T-helper 2 cell treated with Interferon-gamma antibody and Interleukin-4, amounts not matched to agents 5 μg/mL and 100 μg/mL, for 36 hours (primary cell): ENCODE measurements around the gene DCAF7.

Experiments
- DNase-seq: peaks from one replicate; pipeline ENCODE4 v3.0.0; 2021; ENCODE audit warnings: low spot score
- H3K27ac Mint-ChIP-seq: one replicate; pipeline ENCODE4 v1.8.0; 2021; ENCODE audit warnings: mild to moderate bottlenecking, mixed read lengths
- H3K27me3 Mint-ChIP-seq: one replicate; pipeline ENCODE4 v1.8.0; 2021; ENCODE audit warnings: low read depth, mixed read lengths
- H3K36me3 Mint-ChIP-seq: one replicate; pipeline ENCODE4 v1.8.0; 2021; ENCODE audit warnings: low read depth, mixed read lengths
- H3K4me1 Mint-ChIP-seq: one replicate; pipeline ENCODE4 v1.8.0; 2021; ENCODE audit warnings: low read depth, mixed read lengths
- H3K4me3 Mint-ChIP-seq: one replicate; pipeline ENCODE4 v1.8.0; 2022; ENCODE audit warnings: mild to moderate bottlenecking, moderate library complexity, mixed read lengths
- H3K9me3 Mint-ChIP-seq: one replicate; pipeline ENCODE4 v1.8.0; 2021; ENCODE audit warnings: mixed read lengths

The DCAF7 gene

DNA sequence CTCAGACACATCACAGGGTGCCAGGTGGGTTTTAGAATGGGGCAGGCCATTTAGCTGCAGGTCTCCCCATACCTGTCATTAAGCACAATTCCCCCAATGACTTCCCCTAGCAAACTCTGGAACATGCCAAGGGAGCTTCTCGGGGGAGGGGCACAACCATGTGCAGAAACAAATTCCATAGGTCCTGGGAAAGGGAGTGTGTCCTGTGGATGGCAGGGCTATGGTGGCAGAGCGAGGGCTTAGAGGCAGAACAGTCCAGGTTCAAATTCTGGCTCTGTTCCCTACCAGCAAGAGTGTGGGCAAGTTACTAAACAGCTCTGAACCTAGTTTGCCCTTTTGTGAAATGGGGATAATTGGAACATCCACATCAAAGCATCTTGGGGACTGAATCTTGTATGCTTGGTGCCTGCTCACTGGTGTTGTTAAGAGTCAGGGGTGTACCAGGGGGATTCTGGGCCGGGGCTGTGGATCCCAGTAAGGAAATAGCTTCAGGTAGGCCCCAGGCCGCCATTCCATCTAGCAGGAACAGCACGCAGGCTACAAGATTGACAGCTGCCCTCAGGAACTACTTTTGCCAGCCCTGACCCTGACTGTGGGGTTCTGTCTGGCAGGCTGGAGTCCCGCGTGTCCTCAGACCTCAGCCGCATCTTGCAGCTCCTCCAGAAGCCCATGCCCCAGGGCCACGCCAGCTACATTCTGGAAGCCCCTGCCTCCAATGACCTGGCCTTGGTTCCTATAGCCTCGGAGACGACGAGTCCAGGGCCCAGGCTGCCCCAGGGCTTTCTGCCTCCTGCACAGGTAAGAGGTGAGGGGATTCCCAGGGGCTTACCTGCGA lies 5.6 kb upstream of the DCAF7 start:
- Mint-ChIP-seq H3K27me3 (peaks cover 6% of the 10 kb centered on the region), H3K9me3 (no peaks in the 10 kb centered on the region), H3K36me3 (no peaks in the 10 kb centered on the region), H3K4me1 (peaks cover 2% of the 10 kb centered on the region), H3K27ac (no peak overlapping the region), H3K4me3 (no peak overlapping the region)
- DNase-seq: no peak

DNA sequence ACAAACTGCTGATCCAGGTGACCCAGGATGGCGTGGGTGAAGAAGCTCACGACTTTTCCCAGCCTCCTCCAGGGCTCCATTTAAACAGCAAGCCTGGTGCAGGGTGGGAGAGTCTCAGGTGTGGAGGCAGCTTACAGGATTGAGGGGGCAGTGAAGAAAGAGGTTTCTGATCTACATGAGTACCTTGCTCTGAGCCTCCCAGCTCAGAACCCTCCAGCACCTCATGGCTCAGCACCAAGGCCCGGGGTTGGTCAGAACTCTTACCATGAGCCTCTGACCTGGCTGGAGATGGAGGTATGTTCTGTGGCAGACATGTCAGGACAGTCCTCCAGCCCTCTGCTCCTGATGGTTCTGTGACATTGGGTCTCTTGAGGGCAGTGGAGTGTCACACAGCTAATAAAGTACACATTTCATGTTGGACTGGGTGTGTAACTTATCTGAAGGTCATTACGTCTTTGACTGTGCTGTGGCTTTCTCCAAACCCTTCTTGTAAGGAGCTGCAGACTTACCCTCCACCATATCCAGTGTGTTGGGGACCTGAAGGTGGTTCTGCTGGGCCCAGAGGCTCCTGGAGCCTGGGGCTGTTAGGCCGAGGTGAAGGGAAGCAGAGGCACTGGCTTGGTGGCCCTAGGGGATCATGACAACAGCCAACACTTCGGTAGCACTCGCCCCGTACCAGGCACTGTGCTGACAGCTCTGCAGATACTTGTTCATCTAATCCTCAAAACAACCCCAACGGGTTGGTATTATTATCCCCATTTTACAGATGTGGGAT lies 3.8 kb upstream of the DCAF7 start:
- H3K4me3 Mint-ChIP-seq: no peak overlapping the region
- H3K36me3 Mint-ChIP-seq: peaks cover 2% of the 10 kb centered on the region
- H3K27ac Mint-ChIP-seq: no peak overlapping the region
- no peaks in the 10 kb centered on the region for H3K27me3 Mint-ChIP-seq
- H3K9me3 Mint-ChIP-seq: no peaks in the 10 kb centered on the region
- peaks cover 7% of the 10 kb centered on the region for H3K4me1 Mint-ChIP-seq
- no peak for DNase-seq

DNA sequence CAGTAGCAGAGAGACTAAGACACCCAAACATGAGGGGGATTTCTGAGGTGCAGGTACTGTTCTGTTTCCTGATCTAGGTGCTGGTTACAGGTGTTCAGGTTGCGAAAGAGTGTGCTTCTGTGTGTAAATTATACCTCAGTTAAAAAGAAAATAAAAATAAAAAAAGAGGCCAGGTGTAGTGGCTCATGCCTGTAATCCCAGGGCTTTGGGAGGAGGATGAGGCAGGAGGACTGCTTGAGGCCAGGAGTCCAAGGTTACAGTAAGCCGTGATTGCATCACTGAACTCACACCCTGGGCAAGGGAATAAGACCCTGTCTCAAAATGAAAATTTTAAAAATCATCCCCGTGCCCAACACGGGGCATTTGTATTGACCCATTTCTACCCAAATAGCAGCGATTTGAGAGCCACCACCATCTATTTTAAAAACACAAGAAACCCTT lies 3.2 kb upstream of the DCAF7 start:
- Mint-ChIP-seq H3K9me3 (no peaks in the 10 kb centered on the region), H3K27ac (no peak overlapping the region)

DNA sequence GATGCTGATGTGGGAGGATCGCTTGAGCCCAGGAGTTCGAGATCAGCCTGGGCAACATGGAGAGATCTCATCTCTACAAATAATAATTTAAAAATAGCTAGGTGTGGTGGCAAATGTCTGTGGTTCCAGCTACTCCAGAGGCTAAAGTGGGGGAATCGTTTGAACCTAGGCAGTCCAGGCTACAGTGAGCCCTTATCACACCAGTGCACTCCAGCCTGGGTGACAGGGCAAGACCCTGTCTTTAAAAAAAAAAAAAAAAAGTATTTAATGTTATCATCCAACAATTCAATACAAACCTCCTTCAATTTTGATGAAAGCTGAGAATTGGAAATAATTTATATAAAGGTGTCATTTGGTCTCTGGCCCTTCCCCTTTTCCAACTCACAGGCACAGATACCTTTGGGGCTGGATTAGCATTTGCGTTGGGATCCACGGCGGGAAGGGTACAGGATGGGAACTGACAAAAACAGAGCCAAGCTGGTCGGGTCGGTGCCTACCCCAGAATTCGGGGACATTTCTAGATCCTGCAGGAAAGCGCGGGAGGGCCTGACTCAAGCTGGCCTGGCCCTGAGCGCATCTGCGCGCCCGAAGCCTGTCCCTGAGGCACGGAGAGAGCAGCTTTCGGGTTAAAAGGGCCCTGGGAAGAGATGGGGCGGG lies 860 bp upstream of the DCAF7 start:
- peaks cover 28% of the 10 kb centered on the region for H3K4me1 Mint-ChIP-seq
- peaks cover 18% of the 10 kb centered on the region for H3K36me3 Mint-ChIP-seq
- DNase-seq: no peak
- H3K9me3 Mint-ChIP-seq: no peaks in the 10 kb centered on the region
- H3K27me3 Mint-ChIP-seq: no peaks in the 10 kb centered on the region
- peak overlapping the region; percentile 93 for H3K27ac Mint-ChIP-seq
- H3K4me3 Mint-ChIP-seq: peak overlapping the region; percentile 94

More for the DNA sequence above, 3.2 kb upstream of the DCAF7 start:
- Mint-ChIP-seq H3K36me3 (peaks cover 6% of the 10 kb centered on the region), H3K27me3 (no peaks in the 10 kb centered on the region), H3K4me1 (peaks cover 11% of the 10 kb centered on the region), H3K4me3 (no peak overlapping the region)
- no peak for DNase-seq

DNA sequence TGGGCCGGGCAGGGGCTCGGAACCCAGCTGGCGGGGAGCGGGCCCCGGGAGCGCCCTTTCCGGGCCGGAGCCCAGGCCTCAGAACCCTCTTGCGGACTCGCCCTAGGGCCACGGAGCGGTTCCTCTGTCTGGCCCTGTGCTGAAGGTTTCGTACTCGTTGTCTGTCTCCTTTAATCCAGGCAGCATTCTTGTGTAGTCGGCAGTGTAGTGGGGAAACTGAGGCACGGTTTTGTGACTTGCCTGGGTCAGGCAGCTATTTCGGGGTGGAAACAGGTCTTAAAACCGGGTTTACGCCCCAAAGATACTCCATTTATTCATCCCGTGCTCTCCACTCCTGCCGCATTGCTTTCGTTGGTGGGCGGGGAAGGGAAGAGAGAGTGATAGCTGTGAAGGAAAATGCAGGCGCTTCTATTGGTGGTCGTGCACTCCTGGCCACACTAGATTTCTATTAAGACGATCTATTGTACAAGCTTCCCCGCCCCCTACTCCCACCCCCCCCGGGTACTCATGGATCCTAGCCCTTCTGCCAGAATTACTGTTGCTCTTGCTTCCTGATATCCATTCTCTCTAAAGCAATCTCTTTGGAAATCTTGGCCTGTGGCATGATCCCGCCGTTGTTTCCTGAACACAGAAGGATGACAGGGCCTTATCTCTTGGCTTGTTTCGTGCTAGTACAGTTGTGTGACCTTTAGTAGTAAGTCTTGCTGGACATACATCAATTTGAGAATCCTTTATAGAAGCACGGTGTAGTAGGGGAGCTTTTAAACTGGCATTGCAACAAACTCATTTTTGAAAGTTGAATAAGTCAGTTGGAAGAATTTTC lies 751 bp downstream of the DCAF7 start:
- Mint-ChIP-seq H3K27me3 (no peaks in the 10 kb centered on the region), H3K4me3 (peak overlapping the region; percentile 94), H3K27ac (peak overlapping the region; percentile 93), H3K9me3 (no peaks in the 10 kb centered on the region), H3K36me3 (peaks cover 32% of the 10 kb centered on the region), H3K4me1 (peaks cover 40% of the 10 kb centered on the region)
- peak; percentile 10 for DNase-seq

DNA sequence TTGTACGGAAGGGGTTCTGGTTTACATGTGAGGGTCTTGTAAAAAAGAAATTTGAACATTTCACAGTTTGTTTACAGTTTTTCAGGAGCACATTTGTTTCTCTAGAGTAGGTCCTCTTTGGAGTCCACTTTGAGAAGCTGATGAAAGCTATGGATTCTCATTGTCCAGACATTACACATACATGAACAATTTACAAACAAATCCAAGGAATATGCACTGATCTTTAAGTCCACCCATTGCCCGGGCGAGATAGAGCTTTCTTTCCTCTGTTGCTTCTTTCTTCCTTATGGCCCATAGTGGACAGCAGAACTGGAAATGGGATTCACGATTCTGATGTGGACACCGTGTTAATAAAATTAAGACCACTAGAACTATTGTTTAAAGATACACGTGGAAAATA lies 1.9 kb downstream of the DCAF7 start:
- Mint-ChIP-seq H3K27me3 (no peaks in the 10 kb centered on the region), H3K36me3 (peaks cover 39% of the 10 kb centered on the region), H3K9me3 (no peaks in the 10 kb centered on the region), H3K27ac (peak overlapping the region; percentile 77), H3K4me1 (peaks cover 46% of the 10 kb centered on the region), H3K4me3 (peak overlapping the region; percentile 94)
- no peak for DNase-seq

DNA sequence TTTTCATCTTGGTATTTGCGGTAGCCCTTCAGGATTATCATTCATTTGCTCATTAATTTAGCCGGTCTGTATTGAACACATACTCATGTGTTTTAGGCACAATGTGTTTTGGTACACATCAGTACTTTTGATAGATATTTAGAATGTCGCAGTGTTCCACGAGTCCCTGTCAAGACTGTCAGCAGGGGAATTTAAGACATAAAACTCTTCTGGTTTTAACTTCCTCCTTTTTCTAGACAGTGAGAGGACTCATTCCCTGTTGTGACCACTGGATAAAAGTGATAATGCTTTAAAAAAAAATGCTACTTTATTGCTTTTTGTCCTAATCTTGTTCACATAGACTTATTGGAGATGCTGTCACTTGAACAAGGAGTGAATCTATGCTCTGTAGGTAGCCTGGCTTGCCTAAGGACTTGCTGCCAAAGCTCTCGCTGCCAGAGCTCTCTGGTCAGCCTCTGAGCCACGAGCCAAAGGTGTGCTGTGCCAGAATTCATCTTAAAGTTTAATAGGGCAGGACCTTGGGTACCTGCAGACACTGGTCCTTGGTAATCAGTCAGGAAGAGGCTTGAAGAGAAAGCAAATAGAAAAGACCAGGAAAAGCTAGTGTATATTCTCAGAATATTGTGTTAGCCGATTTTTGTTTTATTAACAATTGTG lies 5.4 kb downstream of the DCAF7 start:
- peaks cover 44% of the 10 kb centered on the region for H3K36me3 Mint-ChIP-seq
- H3K27ac Mint-ChIP-seq: no peak overlapping the region
- DNase-seq: no peak
- H3K9me3 Mint-ChIP-seq: no peaks in the 10 kb centered on the region
- H3K4me3 Mint-ChIP-seq: no peak overlapping the region
- H3K27me3 Mint-ChIP-seq: no peaks in the 10 kb centered on the region
- H3K4me1 Mint-ChIP-seq: peaks cover 46% of the 10 kb centered on the region

DNA sequence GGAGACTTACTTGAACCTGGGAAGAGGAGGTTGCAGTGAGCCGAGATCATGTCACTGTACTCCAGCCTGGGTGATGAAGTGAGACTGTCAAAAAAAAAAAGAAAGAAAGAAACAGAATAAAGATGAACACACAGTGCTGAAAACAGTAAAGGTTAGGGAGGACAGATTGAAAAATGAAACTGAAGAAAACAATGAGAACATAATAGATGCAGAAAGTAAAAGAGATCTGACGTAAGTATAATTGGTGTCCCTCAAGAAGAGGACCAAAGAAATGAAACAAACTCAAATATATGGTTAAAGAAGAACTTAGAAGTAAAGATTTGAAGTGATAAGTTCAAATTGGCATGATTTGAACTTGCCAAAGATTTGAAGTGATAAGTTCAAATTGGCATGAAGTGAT lies 7.1 kb downstream of the DCAF7 start:
- Mint-ChIP-seq H3K36me3 (peaks cover 38% of the 10 kb centered on the region), H3K9me3 (no peaks in the 10 kb centered on the region), H3K27me3 (no peaks in the 10 kb centered on the region), H3K4me3 (no peak overlapping the region), H3K4me1 (peaks cover 40% of the 10 kb centered on the region), H3K27ac (no peak overlapping the region)
- no peak for DNase-seq

DNA sequence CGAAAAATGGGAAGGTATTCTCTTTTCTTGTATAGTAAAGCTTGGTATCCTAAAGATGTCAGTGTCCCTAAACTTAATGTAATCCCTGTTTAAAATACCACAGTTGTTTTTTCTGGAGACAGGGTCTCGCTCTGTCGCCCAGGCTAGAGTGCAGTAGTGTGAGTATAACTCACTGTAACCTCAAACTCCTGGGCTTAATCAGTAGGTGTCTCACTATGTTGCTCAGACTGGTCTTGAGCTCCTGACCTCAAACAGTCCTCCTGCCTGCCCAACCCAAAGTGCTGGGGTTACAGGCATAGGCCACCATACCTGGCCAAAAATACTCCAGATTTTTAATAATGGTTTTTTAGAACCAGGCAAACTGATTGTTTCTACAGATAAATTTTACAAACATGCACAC lies 8.2 kb downstream of the DCAF7 start:
- peaks cover 34% of the 10 kb centered on the region for H3K4me1 Mint-ChIP-seq
- H3K27ac Mint-ChIP-seq: no peak overlapping the region
- H3K4me3 Mint-ChIP-seq: no peak overlapping the region
- DNase-seq: no peak
- H3K27me3 Mint-ChIP-seq: no peaks in the 10 kb centered on the region
- H3K36me3 Mint-ChIP-seq: peaks cover 33% of the 10 kb centered on the region
- H3K9me3 Mint-ChIP-seq: no peaks in the 10 kb centered on the region

DNA sequence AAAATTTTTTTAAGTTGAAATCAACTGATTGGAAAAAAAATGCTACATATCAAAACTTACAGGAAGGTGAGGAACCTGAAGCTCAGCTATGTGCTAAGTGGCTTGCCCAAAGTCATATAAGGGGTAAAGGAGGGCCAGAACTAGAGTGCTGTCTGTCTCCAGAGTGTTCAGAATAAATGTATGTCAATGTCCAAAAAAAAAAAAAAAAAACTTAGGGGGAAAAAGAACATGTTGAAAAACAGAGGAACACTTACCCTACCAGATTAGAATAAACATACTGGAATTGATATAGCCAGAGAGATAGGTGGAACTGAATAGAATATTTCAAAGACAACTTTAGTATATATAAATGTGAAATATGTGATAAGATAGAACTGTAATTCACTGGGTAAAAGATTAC lies 11.5 kb downstream of the DCAF7 start:
- H3K4me1 Mint-ChIP-seq: peaks cover 16% of the 10 kb centered on the region
- H3K36me3 Mint-ChIP-seq: peaks cover 13% of the 10 kb centered on the region

DNA sequence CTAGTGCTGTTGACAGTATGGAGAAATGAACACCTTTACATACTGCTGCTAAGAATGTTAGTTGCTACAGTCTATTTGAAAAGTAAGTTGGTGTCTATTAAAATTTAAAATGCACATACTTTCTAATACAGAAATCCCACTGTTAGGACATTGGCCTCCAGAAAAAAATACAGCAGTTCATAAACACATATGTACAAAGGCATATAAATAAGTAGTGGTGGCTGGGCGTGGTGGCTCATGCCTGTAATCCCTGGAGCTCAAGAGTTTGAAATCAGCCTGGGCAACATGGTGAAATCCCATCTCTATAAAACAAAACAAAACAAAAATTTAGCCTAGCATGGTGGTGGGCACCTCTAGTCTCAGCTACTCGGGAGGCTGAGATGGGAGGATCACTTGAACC lies 13.1 kb downstream of the DCAF7 start:
- Mint-ChIP-seq H3K4me3 (no peak overlapping the region), H3K27ac (no peak overlapping the region), H3K4me1 (peaks cover 10% of the 10 kb centered on the region)

More for the DNA sequence above, 11.5 kb downstream of the DCAF7 start:
- no peak for DNase-seq
- Mint-ChIP-seq H3K27ac (no peak overlapping the region), H3K27me3 (no peaks in the 10 kb centered on the region), H3K9me3 (no peaks in the 10 kb centered on the region), H3K4me3 (no peak overlapping the region)

DNA sequence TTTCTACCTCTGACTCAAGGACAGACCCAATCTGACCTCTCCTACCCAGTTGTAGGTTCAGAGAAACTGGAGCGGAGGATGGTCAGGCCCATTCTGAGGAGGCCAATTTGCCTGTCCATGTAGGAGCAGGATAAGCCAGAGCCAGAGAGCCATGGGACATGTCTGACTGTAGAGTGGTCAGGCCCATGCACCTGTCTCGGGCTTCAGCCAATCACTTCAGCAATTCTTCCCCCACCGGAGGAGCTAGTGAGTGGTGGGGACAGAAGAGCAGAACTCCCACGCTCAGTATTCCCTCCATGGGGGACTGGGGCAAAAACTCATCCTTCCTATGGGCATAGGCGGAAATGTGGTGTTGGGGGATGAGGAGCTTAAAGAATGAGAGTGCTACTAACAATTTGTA lies 14.3 kb downstream of the DCAF7 start:
- H3K27me3 Mint-ChIP-seq: no peaks in the 10 kb centered on the region
- no peak overlapping the region for H3K27ac Mint-ChIP-seq
- DNase-seq: no peak
- H3K9me3 Mint-ChIP-seq: no peaks in the 10 kb centered on the region
- peaks cover 12% of the 10 kb centered on the region for H3K4me1 Mint-ChIP-seq
- no peak overlapping the region for H3K4me3 Mint-ChIP-seq
- peaks cover 8% of the 10 kb centered on the region for H3K36me3 Mint-ChIP-seq

More for the DNA sequence above, 13.1 kb downstream of the DCAF7 start:
- DNase-seq: no peak
- H3K36me3 Mint-ChIP-seq: peaks cover 3% of the 10 kb centered on the region
- no peaks in the 10 kb centered on the region for H3K27me3 Mint-ChIP-seq
- no peaks in the 10 kb centered on the region for H3K9me3 Mint-ChIP-seq

DNA sequence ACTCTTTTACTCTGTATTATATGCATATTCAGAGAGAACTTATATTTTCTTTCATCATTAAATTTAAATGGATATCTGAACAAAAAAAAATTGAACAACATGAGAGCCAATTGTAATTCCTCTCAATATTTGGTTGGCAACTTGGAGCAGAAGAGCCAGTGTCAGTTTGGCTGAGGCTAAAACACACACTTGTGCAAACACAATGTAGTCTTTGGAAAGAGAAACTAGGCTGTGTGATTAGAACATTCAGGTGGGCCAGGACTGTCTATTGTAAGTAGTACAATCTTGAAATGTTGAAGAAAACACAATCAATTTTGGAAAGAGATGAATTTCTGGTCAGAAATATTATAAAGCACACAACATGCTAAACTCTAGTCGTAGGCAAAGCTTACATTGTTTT lies 17.0 kb downstream of the DCAF7 start:
- Mint-ChIP-seq H3K27ac (no peak overlapping the region), H3K27me3 (no peaks in the 10 kb centered on the region), H3K36me3 (peaks cover 11% of the 10 kb centered on the region), H3K9me3 (no peaks in the 10 kb centered on the region), H3K4me1 (peaks cover 16% of the 10 kb centered on the region), H3K4me3 (no peak overlapping the region)
- DNase-seq: no peak
